Karpas-422 (cell line): ENCODE measurements around the gene MAGIX. TPM values are rescaled to one million over a fixed set of nuclear protein-coding genes. Genes with fewer than 3 reads are reported as not detected.
"Not testable (repeated sequence)": the region's sequence is repeated elsewhere in the genome, so short reads cannot be mapped to it uniquely, and the experiment has no call there.

Experiments
- DNase-seq: peaks from one replicate; pipeline ENCODE4 v3.0.0-alpha.2; 2015
- H2AFZ ChIP-seq: fragments of 200-600 bp; sonication (generic); 2 replicates; pipeline ENCODE4 v1.6.1; 2014; ENCODE audit warnings: antibody characterized with exemption, low read length, mixed read lengths
- H3K27ac ChIP-seq: fragments of 200-600 bp; sonication (generic); 2 replicates; pipeline ENCODE4 v1.5.1; 2014; ENCODE audit warnings: mild to moderate bottlenecking, low read length, moderate library complexity
- H3K27me3 ChIP-seq: fragments of 200-600 bp; sonication (generic); 2 replicates; pipeline ENCODE4 v1.6.1; 2014; ENCODE audit warnings: low read length, mixed read lengths
- H3K36me3 ChIP-seq: fragments of 200-600 bp; sonication (generic); 2 replicates; pipeline ENCODE4 v1.6.1; 2014; ENCODE audit warnings: low read length, mixed read lengths; ENCODE audit not compliant: insufficient read depth
- H3K4me1 ChIP-seq: fragments of 200-600 bp; sonication (generic); 2 replicates; pipeline ENCODE4 v1.6.1; 2014; ENCODE audit warnings: mild to moderate bottlenecking, low read length, mixed read lengths
- H3K4me2 ChIP-seq: fragments of 200-600 bp; sonication (generic); 2 replicates; pipeline ENCODE4 v1.6.1; 2014; ENCODE audit warnings: low read length, low read depth, mild to moderate bottlenecking; ENCODE audit not compliant: poor library complexity, severe bottlenecking
- H3K4me3 ChIP-seq: fragments of 200-600 bp; sonication (generic); 2 replicates; pipeline ENCODE4 v1.5.1; 2014; ENCODE audit warnings: mild to moderate bottlenecking, antibody characterized with exemption, low read length, mixed read lengths
- H3K79me2 ChIP-seq: fragments of 200-600 bp; sonication (generic); 2 replicates; pipeline ENCODE4 v1.6.1; 2014; ENCODE audit warnings: mild to moderate bottlenecking, low read length, mixed read lengths
- H3K9ac ChIP-seq: fragments of 200-600 bp; sonication (generic); 2 replicates; pipeline ENCODE4 v1.6.0; 2014; ENCODE audit warnings: low read length
- H3K9me2 ChIP-seq: fragments of 200-600 bp; sonication (generic), shearing (Covaris generic); replicated peaks from 2 replicates; pipeline ENCODE4 v1.6.0; 2014; ENCODE audit warnings: mild to moderate bottlenecking, low read length, moderate library complexity; ENCODE audit not compliant: insufficient read depth
- H3K9me3 ChIP-seq: fragments of 300-700, 200-600 bp; sonication (generic); 2 replicates; pipeline ENCODE4 v1.6.1; 2014; ENCODE audit warnings: low read length, mixed read lengths
- H4K20me1 ChIP-seq: fragments of 200-600 bp; sonication (generic); 2 replicates; pipeline ENCODE4 v1.6.1; 2014; ENCODE audit warnings: mild to moderate bottlenecking, antibody characterized with exemption, low read length, low read depth; ENCODE audit not compliant: insufficient read depth
- total RNA-seq: library from RNA; depleted of rRNA; stranded (reverse); fragments of >200 nt; shearing (Covaris generic); gene quantifications from 2 replicates; pipeline ENCODE4 v1.2.3, GENCODE V29; 2014; ENCODE audit warnings: low replicate concordance

Gene MAGIX
- total RNA-seq, 1 experiment from 2014 or later: not detected

DNA sequence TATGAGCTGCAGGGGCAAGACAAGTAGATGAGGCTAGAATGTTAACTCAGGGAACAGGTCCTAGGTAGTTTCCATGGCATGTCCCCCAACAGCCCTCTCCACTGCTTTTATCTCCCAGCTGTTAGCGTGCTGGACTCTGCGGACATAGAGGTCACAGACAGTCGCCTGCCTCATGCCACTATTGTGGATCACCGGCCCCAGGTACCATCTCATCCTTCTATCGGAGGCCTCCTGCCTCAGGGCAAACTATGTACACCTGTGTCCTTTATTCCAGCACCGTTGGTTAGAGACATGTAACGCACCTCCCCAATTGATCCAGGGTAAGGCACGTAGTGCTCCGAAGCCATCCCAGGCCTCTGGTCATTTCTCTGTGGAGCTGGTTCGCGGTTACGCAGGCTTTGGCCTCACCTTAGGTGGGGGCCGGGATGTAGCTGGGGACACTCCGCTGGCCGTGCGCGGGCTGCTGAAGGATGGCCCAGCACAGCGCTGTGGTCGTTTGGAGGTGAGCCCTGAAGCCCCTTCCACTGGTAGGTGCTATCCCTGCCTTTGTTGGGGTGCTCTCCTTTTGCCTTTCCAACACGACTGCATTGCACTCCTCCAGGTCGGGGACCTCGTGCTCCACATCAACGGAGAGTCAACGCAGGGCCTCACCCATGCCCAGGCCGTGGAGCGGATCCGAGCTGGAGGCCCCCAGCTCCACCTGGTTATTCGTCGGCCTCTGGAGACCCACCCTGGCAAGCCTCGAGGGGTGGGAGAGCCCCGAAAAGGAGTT lies 2.2 kb downstream of the MAGIX start:
- Histone ChIP-seq H4K20me1 (no peaks in the 10 kb centered on the region), H3K79me2 (no peaks in the 10 kb centered on the region), H3K9me3 (no peaks in the 10 kb centered on the region; the same call in 1 of the 2 replicates), H3K4me3 (no peak overlapping the region), H3K27me3 (no peaks in the 10 kb centered on the region), H3K9ac (no peak overlapping the region), H2AFZ (no peak overlapping the region), H3K4me2 (no peak overlapping the region), H3K4me1 (peaks cover 25% of the 10 kb centered on the region), H3K27ac (no peak overlapping the region), H3K36me3 (no peaks in the 10 kb centered on the region), H3K9me2 (no peaks in the 10 kb centered on the region)
- no peak for DNase-seq

DNA sequence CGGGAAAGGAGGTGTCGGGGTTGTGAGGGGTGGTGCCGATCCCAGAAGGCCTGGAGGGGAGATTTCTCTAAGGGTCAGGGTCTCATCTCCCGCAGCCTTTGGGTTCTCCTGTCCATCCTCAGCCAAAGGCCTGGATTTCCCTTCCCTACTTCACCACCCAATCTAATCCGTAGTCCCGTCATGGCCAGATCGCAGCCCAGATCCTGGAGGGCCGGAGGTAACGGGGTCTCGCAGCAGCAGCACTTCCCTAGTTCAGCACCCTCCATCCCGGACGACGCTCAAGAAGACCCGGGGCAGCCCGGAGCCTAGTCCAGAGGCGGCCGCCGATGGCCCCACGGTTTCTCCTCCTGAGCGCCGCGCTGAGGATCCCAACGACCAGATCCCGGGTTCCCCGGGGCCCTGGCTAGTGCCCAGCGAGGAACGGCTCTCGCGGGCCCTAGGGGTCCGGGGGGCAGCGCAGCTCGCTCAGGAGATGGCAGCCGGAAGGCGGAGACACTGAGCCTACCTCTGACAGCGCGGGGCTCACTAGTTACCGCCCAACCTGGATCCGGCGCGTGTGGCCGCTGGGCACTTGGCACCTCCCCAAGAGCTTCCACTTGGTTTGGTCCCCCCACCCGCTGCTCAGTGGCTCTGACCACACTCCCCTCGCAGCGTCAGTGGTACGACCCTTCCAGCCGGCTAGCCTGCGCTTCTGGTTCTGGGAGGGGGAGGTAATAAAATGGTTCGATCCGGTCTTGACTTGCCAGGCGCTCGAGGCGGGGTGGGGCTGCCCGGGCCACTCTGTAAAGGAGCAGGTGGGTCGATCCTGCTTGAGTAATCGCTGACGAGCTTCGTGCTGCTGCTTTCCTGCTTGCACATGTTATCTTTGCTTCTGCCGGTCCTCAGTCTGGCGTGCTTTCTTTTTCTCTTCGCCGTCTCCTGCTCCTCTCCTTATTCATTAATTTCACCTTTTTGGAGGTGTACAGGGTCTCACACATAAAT lies 3.6 kb downstream of the MAGIX start:
- no peaks in the 10 kb centered on the region for H3K9me2 ChIP-seq
- H3K79me2 ChIP-seq: no peaks in the 10 kb centered on the region
- peak overlapping the region; percentile 62 for H3K9ac ChIP-seq
- DNase-seq: peak; percentile 87
- H3K27me3 ChIP-seq: no peaks in the 10 kb centered on the region
- H3K9me3 ChIP-seq: no peaks in the 10 kb centered on the region; the same call in 1 of the 2 replicates
- H3K4me2 ChIP-seq: peak overlapping the region; percentile 70
- H4K20me1 ChIP-seq: no peaks in the 10 kb centered on the region
- peaks cover 25% of the 10 kb centered on the region for H3K4me1 ChIP-seq
- peak overlapping the region; percentile 67; the same call in 1 of the 2 replicates for H2AFZ ChIP-seq
- H3K27ac ChIP-seq: no peak overlapping the region
- no peaks in the 10 kb centered on the region for H3K36me3 ChIP-seq
- peak overlapping the region; percentile 62 for H3K4me3 ChIP-seq

- H3K9me3 ChIP-seq: no peaks in the 10 kb centered on the region; the same call in 1 of the 2 replicates
- no peaks in the 10 kb centered on the region for H3K27me3 ChIP-seq
- peak overlapping the region; percentile 62 for H3K4me3 ChIP-seq
- peaks cover 32% of the 10 kb centered on the region for H3K4me1 ChIP-seq
- H3K79me2 ChIP-seq: no peaks in the 10 kb centered on the region
- H3K36me3 ChIP-seq: no peaks in the 10 kb centered on the region
- no peaks in the 10 kb centered on the region for H3K9me2 ChIP-seq
- peak; percentile 65 for DNase-seq
- peak overlapping the region; percentile 62 for H3K9ac ChIP-seq
- H4K20me1 ChIP-seq: no peaks in the 10 kb centered on the region
- H3K4me2 ChIP-seq: peak overlapping the region; percentile 70
- H2AFZ ChIP-seq: peak overlapping the region; percentile 54; the same call in 1 of the 2 replicates
- H3K27ac ChIP-seq: no peak overlapping the region
Observed at GRCh38 chrX:49166914-49167739, 4.6 kb downstream of the MAGIX start.

GRCh38 chrX:49167740-49168108 lies 5.2 kb downstream of the MAGIX start:
- Histone ChIP-seq H3K9me2 (no peaks in the 10 kb centered on the region), H4K20me1 (no peaks in the 10 kb centered on the region), H2AFZ (no peak overlapping the region), H3K9me3 (no peaks in the 10 kb centered on the region; the same call in 1 of the 2 replicates), H3K4me1 (peaks cover 35% of the 10 kb centered on the region), H3K27me3 (no peaks in the 10 kb centered on the region), H3K9ac (peak overlapping the region; percentile 62), H3K79me2 (no peaks in the 10 kb centered on the region), H3K4me3 (peak overlapping the region; percentile 62; the same call in 1 of the 2 replicates), H3K4me2 (peak overlapping the region; percentile 70), H3K27ac (no peak overlapping the region), H3K36me3 (no peaks in the 10 kb centered on the region)
- DNase-seq: no peak

DNA sequence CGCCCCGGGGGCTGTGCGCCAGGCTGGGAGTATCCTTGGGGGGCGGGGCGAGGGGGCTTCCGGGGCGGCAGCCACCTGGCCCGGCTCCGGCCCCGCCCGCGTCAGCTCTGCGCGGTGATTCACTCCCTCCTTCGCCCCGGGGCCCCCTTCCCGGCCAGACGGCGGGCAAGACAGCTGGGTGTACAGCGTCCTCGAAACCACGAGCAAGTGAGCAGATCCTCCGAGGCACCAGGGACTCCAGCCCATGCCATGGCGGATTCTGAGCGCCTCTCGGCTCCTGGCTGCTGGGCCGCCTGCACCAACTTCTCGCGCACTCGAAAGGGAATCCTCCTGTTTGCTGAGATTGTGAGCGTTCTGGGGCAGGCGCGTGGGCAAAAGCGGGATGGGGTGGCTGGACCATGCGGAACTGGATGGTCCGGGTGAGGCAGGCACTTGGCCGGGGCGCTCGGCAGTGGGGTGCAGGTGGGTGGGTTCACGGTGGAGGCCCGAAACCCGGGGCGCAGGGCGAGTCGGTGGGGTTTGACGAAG lies 9.3 kb downstream of the MAGIX start, which contains the start of gene PLP2:
TSS of gene PLP2 (plus strand) at position 147 of the 528 bp plus-strand sequence. CDS start at position 250, 103 bp downstream.
- H3K79me2 ChIP-seq: no peaks in the 10 kb centered on the region
- no peaks in the 10 kb centered on the region for H3K9me3 ChIP-seq
- H3K4me3 ChIP-seq: peak within 1 kb of the TSS; percentile 69
- peak within 1 kb of the TSS; percentile 71; the same call in 1 of the 2 replicates for H2AFZ ChIP-seq
- peaks cover 32% of the 10 kb centered on the region for H3K4me1 ChIP-seq
- H3K36me3 ChIP-seq: no peaks in the 10 kb centered on the region
- peak within 1 kb of the TSS; percentile 37; the same call in 1 of the 2 replicates for H3K27ac ChIP-seq
- H4K20me1 ChIP-seq: no peaks in the 10 kb centered on the region
- no peaks in the 10 kb centered on the region for H3K9me2 ChIP-seq
- no peaks in the 10 kb centered on the region for H3K27me3 ChIP-seq
- peak within 1 kb of the TSS; percentile 75 for H3K9ac ChIP-seq
- peak; percentile 71 for DNase-seq
- H3K4me2 ChIP-seq: peak within 1 kb of the TSS; percentile 84

DNA sequence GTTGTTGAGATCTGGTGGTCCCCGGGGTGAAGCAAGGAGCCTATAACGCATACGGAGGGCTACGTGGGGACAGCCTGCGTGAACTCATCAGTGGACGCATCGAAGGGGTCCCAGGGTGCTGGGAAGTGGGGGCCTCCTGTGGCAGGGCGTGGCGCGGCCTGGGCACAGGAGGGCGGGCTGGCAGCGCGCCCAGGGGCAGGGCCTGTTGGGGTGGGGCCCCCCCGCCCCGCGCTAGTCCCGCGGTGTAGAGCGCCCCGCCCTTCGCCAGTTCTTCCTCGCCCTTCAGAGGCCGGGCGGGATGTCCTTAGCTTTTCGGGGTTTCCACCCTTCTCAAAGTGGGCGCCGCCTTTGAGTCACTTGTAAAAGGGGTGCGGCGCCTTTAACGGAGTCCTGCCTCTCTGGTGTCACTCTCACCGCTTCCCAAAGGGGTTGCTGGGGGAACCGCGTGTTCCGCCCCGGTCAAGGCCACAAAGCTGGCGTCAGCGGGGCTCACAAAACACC lies 9.8 kb downstream of the MAGIX start:
- Histone ChIP-seq H3K27me3 (no peaks in the 10 kb centered on the region), H3K9me3 (no peaks in the 10 kb centered on the region), H4K20me1 (no peaks in the 10 kb centered on the region), H3K4me2 (peak overlapping the region; percentile 84), H2AFZ (peak overlapping the region; percentile 71; the same call in 1 of the 2 replicates), H3K9me2 (no peaks in the 10 kb centered on the region), H3K4me3 (peak overlapping the region; percentile 69), H3K9ac (peak overlapping the region; percentile 75), H3K79me2 (no peaks in the 10 kb centered on the region), H3K36me3 (no peaks in the 10 kb centered on the region), H3K27ac (peak overlapping the region; percentile 37; the same call in 1 of the 2 replicates), H3K4me1 (peaks cover 28% of the 10 kb centered on the region)
- peak; percentile 90 for DNase-seq

- H3K9ac ChIP-seq, H3K27me3 ChIP-seq, DNase-seq, H4K20me1 ChIP-seq, H3K79me2 ChIP-seq, H2AFZ ChIP-seq, H3K9me2 ChIP-seq, H3K9me3 ChIP-seq, H3K27ac ChIP-seq, H3K36me3 ChIP-seq: not testable (repeated sequence)
- peaks cover 21% of the 10 kb centered on the region for H3K4me1 ChIP-seq
- H3K4me3 ChIP-seq: peak overlapping the region; percentile 69; the same call in 1 of the 2 replicates
- peak overlapping the region; percentile 84 for H3K4me2 ChIP-seq
Observed at GRCh38 chrX:49173544-49173943, 11.0 kb downstream of the MAGIX start.
